HG03342 (cell line): ENCODE results near the gene SIRT1.
"Not testable (repeated sequence)": the region's sequence is repeated elsewhere in the genome, so short reads cannot be mapped to it uniquely, and the experiment has no call there.

Experiments used
- ATAC-seq: cut with Tn5 transposase; IDR thresholded peaks from one replicate; pipeline ENCODE4 v1.9.1; 2021; ENCODE audit warnings: mild to moderate bottlenecking, moderate library complexity; ENCODE audit not compliant: unreplicated experiment

Gene SIRT1

GRCh38 chr10:67943917-67944316 is 59.5 kb downstream of the SIRT1 start:
- ATAC-seq = no peak

GRCh38 chr10:67955614-67956013 is 71.2 kb downstream of the SIRT1 start:
- no peak for ATAC-seq

GRCh38 chr10:67959839-67960476 is 75.5 kb downstream of the SIRT1 start:
- ATAC-seq = no peak

- no peak for ATAC-seq
Measured at GRCh38 chr10:67965456-67965855, 81.0 kb downstream of the SIRT1 start.

GRCh38 chr10:67966035-67966434 is 81.6 kb downstream of the SIRT1 start:
- ATAC-seq = not testable (repeated sequence)
